NOMO-1 treated with dmso at 0.1 percent for 144 hours (cell line): ENCODE data around the gene C17orf50.

Experiments used
- DNase-seq: peaks from one replicate; lab custom pipeline; 2025; ENCODE audit not compliant: unreplicated experiment; lab: John Stamatoyannopoulos, UW

Gene C17orf50

GRCh38 chr17:35733366-35733765 is 27.3 kb upstream of the C17orf50 start:
- DNase-seq = no peak

DNA sequence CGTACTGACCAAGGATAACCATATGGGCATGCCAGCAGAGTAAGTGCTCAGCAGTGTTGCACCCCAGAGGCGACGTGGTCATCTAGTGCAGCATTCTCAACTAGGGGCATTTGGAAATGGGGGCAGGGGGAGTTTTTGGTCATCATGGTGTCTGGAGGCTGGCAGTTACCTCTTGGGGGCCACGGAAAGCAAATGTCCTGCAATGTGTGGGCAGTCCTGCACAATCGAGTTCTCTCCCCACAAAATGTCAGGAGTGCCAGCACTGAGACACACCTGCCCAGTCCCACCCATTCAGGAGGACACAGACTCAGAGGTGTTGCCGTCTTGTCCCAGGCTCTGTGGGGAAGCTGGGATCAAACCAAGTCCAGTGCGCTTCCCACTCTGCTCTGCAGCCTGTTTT is 26.3 kb upstream of the C17orf50 start:
- no peak for DNase-seq

GRCh38 chr17:35735036-35735805 is 25.5 kb upstream of the C17orf50 start:
- no peak for DNase-seq

DNA sequence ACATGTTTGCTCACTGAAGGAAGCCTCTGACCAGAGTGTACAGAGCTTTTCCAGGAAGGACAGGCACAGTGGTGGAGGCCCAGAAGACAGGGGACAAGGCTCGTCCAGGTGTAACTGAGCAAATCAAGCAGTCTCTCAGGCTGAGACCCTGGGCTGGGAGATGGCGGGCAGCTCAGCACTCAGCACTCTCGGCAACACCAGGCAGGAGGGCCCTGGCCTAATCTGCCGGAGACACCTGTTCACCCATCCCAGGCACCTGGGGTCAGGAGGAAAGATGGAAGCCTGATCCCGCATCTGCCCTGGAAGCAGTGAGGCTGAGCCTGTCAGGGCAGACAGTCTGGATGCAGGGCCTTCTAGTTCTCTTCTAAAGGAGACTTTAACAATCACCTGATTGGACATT is 24.5 kb upstream of the C17orf50 start:
- no peak for DNase-seq

DNA sequence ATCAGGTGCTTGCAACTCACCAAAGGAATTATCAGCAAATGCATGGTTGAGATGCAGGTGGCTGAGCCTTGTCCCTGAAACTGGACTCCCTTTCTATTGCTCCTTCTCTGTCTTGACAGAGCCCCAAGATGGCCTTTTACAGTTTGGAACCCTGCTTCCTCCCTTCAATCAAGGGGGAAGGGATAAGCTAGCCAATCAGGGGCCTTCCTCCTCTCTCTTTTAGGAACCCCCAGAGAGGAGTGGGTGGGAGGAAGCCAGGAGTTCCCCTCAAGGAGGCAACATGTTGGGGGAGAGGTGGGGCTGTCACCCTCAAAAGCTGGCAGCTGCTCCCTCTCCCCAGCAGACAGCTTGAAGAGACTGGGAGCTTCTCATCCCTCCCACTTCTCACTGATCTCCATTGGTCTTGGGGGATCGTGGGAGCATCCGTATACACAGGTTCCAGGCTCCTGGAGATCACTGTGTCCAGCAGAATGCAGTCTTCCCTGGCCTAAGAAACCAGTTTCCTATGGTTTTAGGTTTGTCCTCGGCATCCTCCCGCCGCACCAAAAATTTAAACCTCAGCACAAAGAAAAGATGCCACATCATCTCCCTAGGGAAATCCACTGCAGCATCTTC is 22.1 kb upstream of the C17orf50 start:
- DNase-seq = no peak

- DNase-seq = no peak
These were observed 20.5 kb upstream of the C17orf50 start for GRCh38 chr17:35740216-35740615.

DNA sequence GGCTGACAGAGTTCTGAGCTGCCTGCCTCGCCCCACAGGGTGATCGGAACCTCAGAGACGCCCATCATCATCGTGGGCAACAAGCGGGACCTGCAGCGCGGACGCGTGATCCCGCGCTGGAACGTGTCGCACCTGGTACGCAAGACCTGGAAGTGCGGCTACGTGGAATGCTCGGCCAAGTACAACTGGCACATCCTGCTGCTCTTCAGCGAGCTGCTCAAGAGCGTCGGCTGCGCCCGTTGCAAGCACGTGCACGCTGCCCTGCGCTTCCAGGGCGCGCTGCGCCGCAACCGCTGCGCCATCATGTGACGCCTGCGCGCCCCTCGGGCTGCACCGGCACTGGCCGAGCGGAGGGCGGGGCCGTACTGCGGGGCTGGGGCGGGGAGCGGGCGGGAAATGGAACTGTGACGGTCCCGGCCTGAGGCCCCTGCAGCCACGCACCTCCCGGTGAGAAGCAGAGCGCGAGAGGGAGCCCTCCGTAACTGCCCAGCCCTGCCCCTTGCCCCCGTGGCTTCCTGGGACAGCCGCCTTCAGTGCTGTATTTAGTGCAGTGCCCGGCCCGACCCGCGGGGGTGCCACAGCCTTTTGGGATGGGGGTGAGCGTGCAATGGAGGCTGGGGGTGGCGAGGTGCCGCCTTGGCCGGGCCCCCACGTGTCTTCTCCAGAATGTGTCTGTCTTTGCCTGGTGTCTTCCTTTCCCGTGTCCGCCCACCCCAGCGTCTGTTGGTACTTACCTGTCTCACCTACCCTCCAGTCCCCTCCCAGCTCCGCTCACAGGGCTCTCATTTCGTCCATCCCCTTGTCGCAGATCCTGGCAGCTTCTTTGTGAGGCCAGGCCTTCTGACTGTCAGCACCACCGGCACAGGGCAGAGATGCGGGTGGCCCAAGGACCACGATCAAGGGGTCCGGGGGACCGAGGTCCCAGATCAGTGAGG is 19.4 kb upstream of the C17orf50 start:
- no peak for DNase-seq

DNA sequence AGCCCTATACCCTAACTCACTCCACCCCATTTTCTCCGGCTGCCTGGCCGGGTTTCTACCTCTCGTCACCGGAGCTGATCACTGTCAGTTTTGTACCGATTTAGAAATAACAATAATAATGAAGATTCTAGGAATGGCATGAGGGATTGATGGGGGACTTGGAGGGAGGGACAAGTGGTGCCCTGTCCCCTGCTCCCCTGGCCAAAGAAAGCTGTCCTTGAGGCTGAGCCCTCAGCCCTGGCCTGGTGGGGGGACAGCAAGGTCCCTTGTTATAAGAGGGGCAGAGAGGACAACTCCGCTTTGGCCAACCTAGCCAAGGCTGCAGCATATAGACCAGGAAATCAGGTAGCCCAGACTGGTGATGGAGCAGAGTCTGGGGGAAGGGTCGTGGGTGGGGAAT is 18.2 kb upstream of the C17orf50 start:
- DNase-seq = no peak

- no peak for DNase-seq
These were observed 17.7 kb upstream of the C17orf50 start for GRCh38 chr17:35742896-35743477.

DNA sequence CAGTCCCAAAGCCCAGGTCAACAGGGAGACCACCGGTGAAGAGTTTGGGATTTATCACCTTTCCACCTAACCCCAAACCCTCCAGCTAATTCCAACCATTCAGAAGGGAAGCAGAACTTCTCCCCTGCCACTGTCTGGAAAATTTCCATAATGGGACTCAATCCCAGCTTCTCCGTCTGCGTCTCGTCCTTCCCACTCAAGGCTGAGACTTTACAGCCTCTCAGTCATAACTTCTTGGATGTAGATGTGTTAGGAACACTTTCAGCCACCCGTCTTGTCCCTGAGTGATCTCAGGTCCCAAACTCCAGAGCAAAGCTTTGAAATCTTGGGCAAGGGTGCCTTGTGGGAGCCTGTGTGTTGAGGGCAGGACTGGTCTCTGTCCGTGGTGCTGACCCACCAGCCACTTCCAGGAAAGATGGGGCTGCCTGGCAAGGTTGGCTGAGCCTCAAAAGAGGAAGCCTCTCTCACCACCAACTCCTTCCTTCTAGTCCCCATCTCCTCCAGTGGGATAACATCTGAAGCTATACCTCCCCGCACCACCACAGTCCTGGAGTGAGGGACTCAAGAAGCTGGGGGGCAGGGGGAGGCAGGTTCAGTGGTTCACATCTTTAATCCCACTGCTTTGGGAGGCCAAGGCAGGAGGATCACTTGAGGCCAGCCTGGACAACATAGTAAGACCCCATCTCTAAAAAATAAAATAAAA is 16.9 kb upstream of the C17orf50 start:
- peak; percentile 18 for DNase-seq

DNA sequence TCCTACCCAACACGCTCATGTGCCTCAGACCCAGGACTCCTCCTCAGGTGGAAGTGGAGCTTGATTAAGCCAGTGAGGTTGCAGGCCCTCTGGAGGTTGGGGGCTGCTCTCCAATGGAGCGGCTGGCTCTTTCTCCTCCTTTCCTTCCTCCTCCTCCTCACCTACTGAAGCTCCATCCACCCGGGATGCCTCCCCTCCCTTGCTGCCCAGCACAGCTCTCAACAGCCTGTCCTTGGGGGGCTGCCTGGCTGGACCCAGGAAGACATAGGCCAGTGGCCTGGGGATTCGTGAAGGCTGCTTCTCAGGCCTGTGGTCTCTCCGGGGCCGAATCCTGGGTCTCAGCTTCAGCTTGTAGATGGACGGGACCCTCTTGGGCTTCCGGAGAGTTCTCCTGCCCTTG is 15.9 kb upstream of the C17orf50 start:
- no peak for DNase-seq

- DNase-seq = no peak
These were observed 15.4 kb upstream of the C17orf50 start for GRCh38 chr17:35745246-35745645.

DNA sequence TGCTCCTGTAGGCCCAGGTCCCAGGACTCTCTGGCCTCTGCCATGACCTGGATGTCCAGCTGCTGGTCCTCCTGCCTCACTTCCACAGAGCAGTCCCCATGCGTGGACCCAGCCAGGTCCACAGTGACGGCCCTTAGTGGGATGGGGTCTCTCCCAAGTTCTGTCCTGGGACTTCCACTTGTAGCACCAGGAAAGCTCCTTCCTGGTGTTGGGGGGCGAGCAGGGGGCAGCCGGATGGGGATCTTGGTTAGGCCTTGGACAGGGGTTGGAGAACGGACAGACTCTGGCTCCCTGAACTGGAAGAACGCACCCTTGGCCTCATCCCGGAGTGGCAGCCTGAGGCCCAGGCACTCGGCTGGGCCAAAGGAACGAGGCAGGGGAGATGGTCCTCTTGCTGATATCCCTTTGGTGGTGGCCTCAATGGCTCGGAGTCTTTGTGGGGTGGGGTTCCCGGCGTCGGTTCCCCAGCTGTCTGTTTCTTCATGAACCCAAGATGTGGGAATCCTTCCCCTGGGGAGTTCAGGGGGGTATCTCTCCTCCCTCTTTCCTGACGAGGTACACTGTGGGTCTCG is 14.9 kb upstream of the C17orf50 start:
- DNase-seq = no peak

DNA sequence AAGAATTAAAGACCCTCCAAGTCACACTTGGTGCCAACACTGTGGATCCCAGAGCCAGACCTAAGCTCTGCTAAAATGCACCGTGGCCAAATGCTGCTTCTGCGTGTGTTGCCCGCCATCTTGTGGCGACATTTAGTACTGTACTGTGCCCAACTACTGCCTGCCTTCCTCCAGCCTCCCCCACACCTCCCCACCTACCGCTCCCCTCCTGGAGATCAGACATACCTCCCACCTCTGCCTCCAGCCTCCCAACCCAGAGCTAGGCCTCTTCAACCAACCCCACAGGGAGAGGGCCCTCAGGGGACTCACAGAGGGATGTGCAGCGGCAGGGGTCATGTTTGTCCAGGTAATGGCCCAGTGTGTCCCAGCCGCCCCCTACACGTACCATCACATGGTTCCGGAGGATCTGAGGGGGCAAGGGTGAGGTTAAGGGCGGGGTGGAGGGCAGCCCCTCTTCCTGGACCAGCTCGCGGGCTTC is 13.1 kb upstream of the C17orf50 start:
- peak; percentile 43 for DNase-seq

DNA sequence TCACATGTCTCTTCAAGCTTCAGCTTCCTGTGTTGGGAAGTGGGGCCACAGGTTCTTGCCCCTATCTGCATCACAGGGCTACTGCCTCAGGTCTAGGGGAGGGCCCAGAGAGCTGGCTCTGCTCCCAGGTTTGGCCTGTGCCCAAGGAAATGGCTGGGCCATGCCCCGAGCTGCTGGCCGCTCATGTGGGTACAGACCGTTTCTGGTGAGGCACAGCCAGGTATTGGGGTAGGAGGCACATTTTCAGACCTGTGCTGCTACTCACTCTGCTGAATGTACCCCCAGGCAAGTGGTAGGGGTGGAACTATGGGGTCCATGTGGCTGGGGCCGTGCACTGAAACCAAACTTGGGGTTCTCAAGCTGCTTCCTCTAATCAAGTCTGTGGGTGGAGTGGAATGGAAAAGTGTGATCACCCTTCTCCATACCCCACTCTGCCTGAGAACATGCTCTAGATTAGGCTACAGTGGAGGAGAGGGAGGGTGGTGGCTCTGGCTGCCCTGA is 12.3 kb upstream of the C17orf50 start:
- no peak for DNase-seq

GRCh38 chr17:35748979-35749378 is 11.7 kb upstream of the C17orf50 start:
- no peak for DNase-seq

DNA sequence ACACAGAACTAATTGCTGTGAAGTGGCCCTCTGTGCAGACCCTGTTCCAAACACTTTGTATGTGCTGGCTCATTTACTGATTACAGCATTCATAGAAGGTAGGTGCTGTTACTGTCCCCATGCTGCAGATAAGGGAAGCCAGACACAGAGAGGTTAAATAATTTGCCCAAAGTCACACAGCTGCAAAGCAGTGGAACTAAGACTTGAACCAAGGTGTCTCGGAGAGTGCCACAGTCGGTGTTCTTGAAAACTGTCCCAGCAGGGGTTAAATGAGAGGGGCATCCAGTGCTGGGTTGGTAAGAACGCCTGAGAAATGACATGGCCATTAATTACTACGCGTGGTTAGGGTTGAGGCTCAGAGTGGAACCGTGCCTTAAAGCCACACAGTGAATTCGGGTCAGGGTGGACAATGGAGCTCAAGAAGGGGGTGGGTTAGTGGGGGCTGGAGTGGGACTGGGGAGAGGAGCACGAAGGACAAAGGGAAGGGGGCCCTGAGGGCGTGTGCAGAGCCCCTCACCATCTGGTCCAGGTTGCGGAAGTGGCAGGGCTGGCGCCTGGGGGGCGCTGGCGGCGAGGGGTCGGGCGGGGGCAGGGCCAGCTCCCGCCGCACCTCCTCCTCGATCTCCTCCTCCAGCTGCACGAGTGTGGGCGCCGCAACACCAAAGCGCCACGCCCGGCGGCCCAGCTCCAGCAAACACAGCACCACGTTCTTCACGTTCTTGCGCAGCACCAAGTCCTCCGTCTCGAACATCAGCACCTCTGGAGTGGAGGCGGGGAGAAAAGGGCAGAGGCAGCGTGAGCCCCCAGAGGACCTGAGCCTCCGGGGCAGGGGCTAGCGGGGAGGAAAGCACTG is 10.9 kb upstream of the C17orf50 start:
- no peak for DNase-seq

- no peak for DNase-seq
These were observed 9.9 kb upstream of the C17orf50 start for GRCh38 chr17:35750526-35751395.
